T-cell (primary cell): Measurements from ENCODE around the gene STYXL2. TPM values are rescaled to one million over a fixed set of nuclear protein-coding genes. Genes with fewer than 3 reads are reported as not detected.
A peak's percentile ranks its signal among the peaks of the same experiment; 100 is the strongest.

Source experiments
- ATAC-seq, 4 experiments: fragments of 200-7000 bp in 3 of 4; fragments of 150-1000 bp in 1 of 4; cut with Tn5 transposase; replicated peaks in 1 of 4; 1 replicate in 3 of 4; 2 replicates in 1 of 4; pipeline ENCODE4 v1.10.0; 2021; ENCODE audit warnings: moderate library complexity in 3 of 4, mild to moderate bottlenecking in 2 of 4, moderate number of reproducible peaks in 1 of 4
- CTCF ChIA-PET, 2 donors: fragments of 300-600 bp; sonication (Branson Sonifier 250); formaldehyde crosslinking; loops; one replicate each; lab custom pipeline; 2022; ENCODE audit warnings: antibody characterized with exemption in 2 of 2; lab: Charles Lee
- POLR2A ChIA-PET, 2 donors: fragments of 300-600 bp; sonication (Branson Sonifier 250); formaldehyde crosslinking; loops; one replicate each; lab custom pipeline; 2022; ENCODE audit warnings: antibody characterized with exemption in 2 of 2; lab: Charles Lee
- DNase-seq, 35 experiments: peaks; one replicate each; pipeline versions ENCODE4 v3.0.0 to v3.0.0-alpha.2; 2013 to 2023
- H3K27ac ChIP-seq: one replicate; pipeline ENCODE4 v1.5.1; 2013; ENCODE audit warnings: low read length
- H3K27me3 ChIP-seq, 2 experiments: replicated peaks in 1 of 2; 1 replicate in 1 of 2; 2 replicates in 1 of 2; pipeline versions ENCODE4 v1.6.1 to v1.7.0; 2013; ENCODE audit warnings: low read length in 1 of 2, mixed read lengths in 1 of 2; ENCODE audit not compliant: control insufficient read depth in 2 of 2, insufficient read depth in 2 of 2; ENCODE audit errors: extremely low read depth in 1 of 2
- H3K36me3 ChIP-seq, 2 donors: 1 replicate in 1 of 2; 2 replicates in 1 of 2; pipeline versions ENCODE4 v1.6.1 to v1.7.0; 2013; ENCODE audit warnings: low read length in 1 of 2; ENCODE audit not compliant: control insufficient read depth in 2 of 2, insufficient read depth in 1 of 2; ENCODE audit errors: extremely low read depth in 1 of 2
- H3K4me1 ChIP-seq, 2 experiments: 1 replicate in 1 of 2; 2 replicates in 1 of 2; pipeline versions ENCODE4 v1.6.1 to v1.7.0; 2013; ENCODE audit warnings: low read length in 2 of 2, mixed read lengths in 1 of 2; ENCODE audit not compliant: insufficient read depth in 2 of 2, control insufficient read depth in 1 of 2; ENCODE audit errors: extremely low read depth in 1 of 2
- H3K4me3 ChIP-seq, 2 donors: 1 replicate in 1 of 2; 2 replicates in 1 of 2; pipeline versions ENCODE4 v1.5.1 to v1.7.0; 2013; ENCODE audit warnings: mild to moderate bottlenecking in 2 of 2, low read length in 1 of 2, moderate library complexity in 1 of 2; ENCODE audit not compliant: control insufficient read depth in 1 of 2; ENCODE audit errors: extremely low read depth in 1 of 2
- H3K9me3 ChIP-seq: 2 replicates; pipeline ENCODE4 v1.7.0; 2013
- H3K27ac Mint-ChIP-seq, 2 donors: one replicate each; pipeline ENCODE4 v1.8.0; 2020 to 2021; ENCODE audit warnings: mild to moderate bottlenecking in 2 of 2, mixed read lengths in 2 of 2
- H3K27me3 Mint-ChIP-seq, 2 donors: one replicate each; pipeline ENCODE4 v1.8.0; 2021 to 2022; ENCODE audit warnings: mixed read lengths in 2 of 2
- H3K36me3 Mint-ChIP-seq: one replicate; pipeline ENCODE4 v1.8.0; 2021; ENCODE audit warnings: mixed read lengths
- H3K4me1 Mint-ChIP-seq, 3 donors: one replicate each; pipeline ENCODE4 v1.8.0; 2020 to 2022; ENCODE audit warnings: mixed read lengths in 3 of 3, mild to moderate bottlenecking in 1 of 3
- H3K4me3 Mint-ChIP-seq, 3 donors: one replicate each; pipeline ENCODE4 v1.8.0; 2020 to 2022; ENCODE audit warnings: mild to moderate bottlenecking in 3 of 3, mixed read lengths in 3 of 3, moderate library complexity in 3 of 3
- H3K9me3 Mint-ChIP-seq, 3 donors: one replicate each; pipeline ENCODE4 v1.8.0; 2020 to 2022; ENCODE audit warnings: mixed read lengths in 3 of 3
- WGBS: methylation state at CpG from one replicate; pipeline ENCODE4 v1.1.5; 2013; ENCODE audit warnings: missing lambda C conversion rate; ENCODE audit not compliant: insufficient coverage; 5-methylcytosine and 5-hydroxymethylcytosine counted together
- total RNA-seq, 35 experiments: library from RNA in 6 of 35; stranded (reverse) in 6 of 35; fragments of 120-200 nt in 1 of 35; gene quantifications; one replicate each; pipeline versions ENCODE4 v1.2.1 to v1.2.4 and lab custom pipeline; 2013 to 2026

Gene STYXL2
- total RNA-seq, 5 donors from 2014 or later (not counting 1 experiment from before 2014, with no cell fraction given) = not detected

DNA sequence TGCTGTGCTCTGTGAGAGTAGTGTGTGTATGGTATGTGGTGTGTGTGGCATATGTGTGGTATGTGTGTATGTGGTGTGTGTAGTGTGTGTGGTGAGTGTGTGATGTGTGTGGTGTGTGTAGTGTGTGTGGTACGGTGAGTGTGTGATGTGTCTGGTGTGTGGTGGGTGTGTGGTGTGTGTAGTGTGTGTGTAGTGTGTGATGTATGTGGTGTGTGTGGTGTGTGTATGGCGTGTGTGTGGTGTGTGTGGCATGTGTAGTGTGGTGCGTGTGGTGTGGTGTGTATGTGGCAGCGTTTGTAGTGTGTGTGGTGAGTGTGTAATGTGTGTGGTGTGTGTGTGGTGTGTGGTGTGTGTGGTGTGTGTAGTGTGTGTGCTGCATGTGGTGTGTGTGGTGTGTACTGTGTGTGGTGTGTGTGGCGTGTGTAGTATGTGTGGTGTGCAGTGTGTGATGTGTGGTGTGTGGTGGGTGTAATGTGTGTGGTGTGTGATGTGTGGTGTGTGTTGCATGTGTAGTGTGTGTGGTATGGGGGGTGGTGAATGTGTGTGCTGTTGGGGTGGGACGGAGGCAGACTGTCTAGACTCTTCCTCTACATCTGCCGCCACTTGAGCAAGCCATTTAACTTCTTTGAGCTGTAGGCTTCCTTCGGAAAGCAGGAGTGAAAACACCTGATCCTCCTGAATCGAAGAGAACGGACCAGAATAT is 37.2 kb upstream of the STYXL2 start:
- H3K4me3 Mint-ChIP-seq = no peak overlapping the region
- DNase-seq = no peak
- POLR2A ChIA-PET = interaction anchor here in 1 of 2 donors (0.6 kb wide), 1 partner anchor 1812 kb away, joined by 3 read pairs; no protein-coding TSS in a partner anchor
- no peak overlapping the region for H3K27ac ChIP-seq
- H3K4me1 ChIP-seq = peaks cover 0 to 6% of the 10 kb centered on the region in 2 experiments
- 76% methylated on average over 6 of the region's 10 CpGs for WGBS
- no peak for ATAC-seq
- peaks cover 23% of the 10 kb centered on the region for H3K36me3 Mint-ChIP-seq
- H3K27me3 Mint-ChIP-seq = no peaks in the 10 kb centered on the region
- no peak overlapping the region for H3K27ac Mint-ChIP-seq
- peaks cover 0 to 12% of the 10 kb centered on the region in 2 donors for H3K36me3 ChIP-seq
- H3K9me3 ChIP-seq = no peaks in the 10 kb centered on the region
- H3K4me1 Mint-ChIP-seq = peaks cover 6 to 8% (median 8%) of the 10 kb centered on the region in 3 donors
- no peaks in the 10 kb centered on the region for H3K9me3 Mint-ChIP-seq
- no peaks in the 10 kb centered on the region for H3K27me3 ChIP-seq
- no peak overlapping the region for H3K4me3 ChIP-seq
- CTCF ChIA-PET = interaction anchor here (0.6 to 10.4 kb wide), 8 partner anchors 13 to 595 kb away, joined by 3 to 325 read pairs (median 5); no protein-coding TSS in a partner anchor

DNA sequence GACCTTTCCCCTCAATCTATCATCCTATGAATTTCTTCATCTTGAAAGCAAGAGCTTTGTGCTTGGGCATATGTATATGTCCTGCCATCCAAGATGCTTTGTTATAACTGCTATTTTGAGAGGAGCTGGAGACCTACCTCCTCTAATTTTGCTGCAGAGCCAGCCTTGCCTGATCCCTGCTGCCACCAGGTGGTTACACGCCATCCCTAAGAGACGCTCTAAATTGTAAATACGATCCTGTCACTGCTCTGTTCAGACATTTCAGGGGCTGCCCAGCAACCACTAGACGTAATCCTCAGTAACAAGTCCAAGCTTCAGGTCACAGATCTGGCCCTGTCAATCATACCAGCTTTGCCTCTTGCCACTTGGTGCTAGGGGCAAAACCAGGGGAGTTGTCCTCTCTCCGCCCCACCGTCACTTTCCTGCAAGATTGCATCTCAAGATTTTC is 36.6 kb upstream of the STYXL2 start:
- Histone ChIP-seq H3K4me1 (peaks cover 0 to 6% of the 10 kb centered on the region in 2 experiments), H3K9me3 (no peaks in the 10 kb centered on the region), H3K36me3 (peaks cover 0 to 12% of the 10 kb centered on the region in 2 donors), H3K27ac (no peak overlapping the region), H3K4me3 (no peak overlapping the region), H3K27me3 (no peaks in the 10 kb centered on the region)
- CTCF ChIA-PET = interaction anchor here (0.5 to 10.4 kb wide), 9 partner anchors 13 to 595 kb away, joined by 3 to 325 read pairs (median 4); no protein-coding TSS in a partner anchor
- Mint-ChIP-seq H3K9me3 (no peaks in the 10 kb centered on the region), H3K36me3 (peaks cover 17% of the 10 kb centered on the region), H3K4me3 (no peak overlapping the region), H3K27ac (no peak overlapping the region), H3K4me1 (peaks cover 6 to 8% (median 8%) of the 10 kb centered on the region in 3 donors), H3K27me3 (no peaks in the 10 kb centered on the region)
- DNase-seq (peak in 1 of 35 experiments; percentile 20), ATAC-seq (no peak)
- POLR2A ChIA-PET = interaction anchor here in 1 of 2 donors (0.6 kb wide), 1 partner anchor 1811 kb away, joined by 3 read pairs; no protein-coding TSS in a partner anchor
- 56% methylated on average over 4 of the region's 6 CpGs for WGBS

DNA sequence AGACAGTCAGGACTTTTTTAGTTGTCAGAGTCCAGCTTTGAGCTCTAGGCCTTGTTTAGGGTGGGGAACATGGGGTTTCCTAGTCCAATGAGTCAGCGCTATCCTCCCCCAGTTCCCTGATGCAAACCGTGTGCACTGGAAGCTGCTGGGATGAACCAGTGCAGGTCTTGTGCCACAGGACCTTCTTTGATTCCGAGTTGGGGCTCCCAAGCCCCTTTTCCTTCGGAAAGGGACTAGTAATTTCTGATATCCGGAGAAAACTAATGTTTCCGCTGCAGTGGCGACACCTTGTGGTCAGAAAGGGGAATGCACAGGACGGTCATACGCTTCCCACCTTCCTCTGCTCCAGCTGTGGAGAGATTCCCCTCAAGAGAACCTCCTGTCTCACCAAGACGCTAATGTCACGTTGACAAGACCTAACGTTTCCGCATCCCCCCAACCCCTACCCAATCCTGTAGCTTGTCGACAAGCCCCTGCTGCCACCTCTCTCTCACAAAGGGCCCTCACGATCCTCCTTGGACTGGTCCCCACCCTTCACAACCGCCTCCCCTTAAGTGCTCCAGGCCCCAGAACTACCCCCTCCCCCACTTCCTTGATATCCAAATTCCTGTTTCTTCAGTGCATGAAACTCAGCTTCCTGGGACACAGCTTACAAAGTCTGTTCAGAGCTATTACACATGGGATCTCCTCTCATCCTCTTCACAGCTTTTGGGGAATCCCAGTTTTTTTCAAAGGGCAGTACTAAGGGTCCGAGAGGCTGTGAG is 34.6 kb upstream of the STYXL2 start:
- 23% methylated on average over 16 of the region's 17 CpGs for WGBS
- Mint-ChIP-seq H3K27me3 (no peaks in the 10 kb centered on the region), H3K4me1 (peaks cover 6 to 8% (median 8%) of the 10 kb centered on the region in 3 donors), H3K36me3 (peaks cover 6% of the 10 kb centered on the region), H3K4me3 (no peak overlapping the region), H3K9me3 (no peaks in the 10 kb centered on the region), H3K27ac (peak overlapping the region; percentile 57 to 69)
- CTCF ChIA-PET = interaction anchor here (0.5 to 10.4 kb wide), 31 partner anchors 9 to 1116 kb away, joined by 3 to 325 read pairs (median 4); no protein-coding TSS in a partner anchor
- H3K36me3 ChIP-seq = peaks cover 0 to 14% of the 10 kb centered on the region in 2 donors
- ATAC-seq (peak; percentile 63 to 76 (median 72)), DNase-seq (peak; percentile 12 to 82 (median 60))
- no peaks in the 10 kb centered on the region for H3K27me3 ChIP-seq
- no peaks in the 10 kb centered on the region for H3K9me3 ChIP-seq
- H3K4me3 ChIP-seq = no peak overlapping the region
- POLR2A ChIA-PET = interaction anchor here (0.6 kb wide), 2 partner anchors 262 to 272 kb away, joined by 3 read pairs; no protein-coding TSS in a partner anchor
- H3K27ac ChIP-seq = no peak overlapping the region
- H3K4me1 ChIP-seq = peaks cover 0 to 6% of the 10 kb centered on the region in 2 experiments

DNA sequence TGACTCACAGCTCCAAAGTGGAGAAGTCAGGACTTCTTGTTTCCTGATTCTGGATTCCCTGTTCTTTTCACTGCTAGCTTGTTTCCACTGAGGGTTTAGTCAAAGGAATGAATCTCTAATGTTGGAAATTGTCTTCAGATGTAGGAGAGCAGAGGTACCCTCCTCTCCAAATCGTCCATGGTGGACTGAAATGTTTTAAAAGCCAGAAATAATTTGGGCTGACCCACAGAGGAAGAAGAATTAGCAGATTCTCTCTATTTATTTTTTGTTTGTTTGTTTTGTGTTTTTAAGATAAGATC is 34.1 kb upstream of the STYXL2 start:
- no peaks in the 10 kb centered on the region for H3K9me3 Mint-ChIP-seq
- peaks cover 6 to 8% (median 8%) of the 10 kb centered on the region in 3 donors for H3K4me1 Mint-ChIP-seq
- no peak for ATAC-seq
- Histone ChIP-seq H3K27ac (no peak overlapping the region), H3K36me3 (peaks cover 0 to 9% of the 10 kb centered on the region in 2 donors), H3K4me3 (no peak overlapping the region), H3K27me3 (no peaks in the 10 kb centered on the region), H3K9me3 (no peaks in the 10 kb centered on the region), H3K4me1 (peaks cover 0 to 6% of the 10 kb centered on the region in 2 experiments)
- H3K27me3 Mint-ChIP-seq = no peaks in the 10 kb centered on the region
- ChIA-PET POLR2A (interaction anchor here in 1 of 2 donors (0.6 kb wide), 1 partner anchor 262 kb away, joined by 3 read pairs; no protein-coding TSS in a partner anchor), CTCF (interaction anchor here (0.5 to 10.4 kb wide), 23 partner anchors 9 to 1115 kb away, joined by 3 to 325 read pairs (median 4); no protein-coding TSS in a partner anchor)
- no peak overlapping the region for H3K4me3 Mint-ChIP-seq
- no peak for DNase-seq
- WGBS = no CpG with 5 or more reads among the region's 1 CpG
- peaks cover 9% of the 10 kb centered on the region for H3K36me3 Mint-ChIP-seq
- H3K27ac Mint-ChIP-seq = no peak overlapping the region

DNA sequence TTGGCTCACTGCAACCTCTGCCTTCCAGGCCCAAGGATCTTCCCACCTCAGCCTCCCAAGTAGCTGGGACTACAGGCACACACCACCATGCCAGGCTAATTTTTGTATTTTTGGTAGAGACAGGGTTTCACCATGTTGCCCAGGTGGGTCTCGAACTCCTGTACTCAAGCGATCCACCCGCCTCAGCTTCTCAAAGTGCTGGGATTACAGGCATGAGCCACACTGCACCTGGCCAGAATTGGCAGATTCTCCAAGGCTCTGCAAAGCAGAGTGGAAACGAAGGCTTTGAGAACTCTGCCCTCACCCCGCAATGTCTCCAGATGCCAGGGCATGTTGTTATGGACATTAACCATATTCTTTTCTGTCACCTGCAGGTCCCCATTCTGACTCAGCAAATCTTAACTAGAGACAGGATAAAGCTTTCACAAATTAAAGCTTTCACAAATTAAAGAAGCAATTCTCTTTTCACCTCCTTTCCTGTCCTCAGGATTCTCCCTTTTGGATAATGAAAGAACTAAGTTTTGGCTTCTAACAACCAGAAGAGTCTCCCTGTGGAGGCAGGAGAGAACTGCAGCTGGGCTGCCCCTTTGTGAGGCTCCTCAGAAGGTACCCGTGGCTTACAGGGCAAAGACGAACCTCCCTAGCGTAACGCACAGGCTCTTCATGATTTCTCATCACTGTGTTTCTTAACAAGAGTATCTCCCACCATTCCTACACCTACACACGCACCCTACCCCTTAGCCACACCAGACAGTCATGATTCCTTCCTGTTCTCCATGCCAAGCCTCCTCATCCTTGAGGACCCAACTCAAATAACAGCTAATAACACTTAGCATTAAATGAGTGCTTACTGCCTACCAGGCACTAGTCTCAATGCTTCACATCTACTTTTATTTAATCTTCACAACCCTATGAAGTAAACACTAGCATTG is 33.5 kb upstream of the STYXL2 start:
- H3K4me1 ChIP-seq = peaks cover 0 to 6% of the 10 kb centered on the region in 2 experiments
- ChIA-PET POLR2A (interaction anchor here in 1 of 2 donors (0.6 to 1.0 kb wide), 2 partner anchors 150 to 261 kb away, joined by 3 read pairs; no protein-coding TSS in a partner anchor), CTCF (interaction anchor here (0.6 to 10.4 kb wide), 22 partner anchors 8 to 543 kb away, joined by 3 to 325 read pairs (median 4); partner anchors contain the start of gene POU2F1 (in 1 of the 2))
- 89% methylated on average over 10 of the region's 10 CpGs for WGBS
- DNase-seq = no peak
- Mint-ChIP-seq H3K36me3 (peaks cover 9% of the 10 kb centered on the region), H3K27me3 (no peaks in the 10 kb centered on the region), H3K9me3 (no peaks in the 10 kb centered on the region), H3K4me1 (peaks cover 6 to 8% (median 8%) of the 10 kb centered on the region in 3 donors), H3K27ac (no peak overlapping the region), H3K4me3 (no peak overlapping the region)
- no peak overlapping the region for H3K27ac ChIP-seq
- no peak overlapping the region for H3K4me3 ChIP-seq
- H3K27me3 ChIP-seq = no peaks in the 10 kb centered on the region
- no peak for ATAC-seq
- peaks cover 0 to 7% of the 10 kb centered on the region in 2 donors for H3K36me3 ChIP-seq
- H3K9me3 ChIP-seq = no peaks in the 10 kb centered on the region
